NCI-H748 (cell line): Measurements from ENCODE around the gene KCND3.
A peak's percentile ranks its signal among the peaks of the same experiment; 100 is the strongest.

Source experiments
- DNase-seq: peaks from one replicate; lab custom pipeline; 2025; ENCODE audit not compliant: unreplicated experiment; lab: John Stamatoyannopoulos, UW

KCND3 gene

DNA sequence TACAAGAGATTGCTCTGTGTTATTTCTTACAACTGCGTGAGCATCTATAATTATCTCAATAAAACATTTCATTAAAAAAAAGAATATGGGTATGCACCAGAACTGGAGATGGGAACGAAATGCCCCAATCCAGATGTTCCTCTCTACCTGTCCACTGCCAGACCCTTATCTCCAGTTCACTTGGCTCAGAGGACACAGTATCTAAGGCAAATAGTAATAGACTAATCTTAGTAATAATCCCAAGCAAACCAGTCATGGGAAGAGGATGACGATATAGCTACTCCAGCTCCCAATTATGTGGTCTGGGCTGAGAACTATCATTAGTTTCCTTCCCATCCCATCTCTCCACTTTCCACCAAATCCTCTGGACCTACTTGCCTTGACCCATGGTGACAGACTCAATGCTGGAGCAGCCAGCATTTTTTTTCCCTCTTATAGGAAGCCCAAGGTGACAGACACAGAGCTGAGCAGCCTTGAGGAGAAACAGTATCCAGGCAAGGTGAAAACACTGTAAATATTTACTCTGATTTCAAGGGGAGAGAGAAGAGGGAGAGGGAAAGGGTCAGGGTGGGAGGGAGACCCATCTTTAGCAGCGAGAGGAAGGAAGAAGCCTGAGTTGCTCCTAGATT, 205.1 kb downstream of the KCND3 start:
- DNase-seq: no peak

DNA sequence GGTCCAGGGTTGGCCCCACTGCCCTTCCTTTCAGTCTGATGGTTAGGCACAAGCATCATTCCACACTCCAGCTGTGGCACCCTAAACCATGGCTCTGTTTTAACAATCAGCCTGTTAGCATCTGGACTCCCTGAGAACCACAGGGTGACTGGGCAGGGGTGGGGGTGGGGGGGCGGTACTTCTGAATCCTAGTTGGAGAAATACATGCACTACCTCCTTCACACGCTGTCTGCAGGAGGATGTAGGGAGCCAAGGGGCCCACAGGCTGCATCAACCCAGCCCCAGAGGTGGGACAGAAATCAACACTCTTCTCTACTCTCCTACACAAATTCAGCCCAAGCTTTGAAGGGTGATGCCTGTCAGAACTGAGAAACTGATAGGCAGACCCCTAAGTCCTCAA, 209.9 kb downstream of the KCND3 start:
- no peak for DNase-seq

DNA sequence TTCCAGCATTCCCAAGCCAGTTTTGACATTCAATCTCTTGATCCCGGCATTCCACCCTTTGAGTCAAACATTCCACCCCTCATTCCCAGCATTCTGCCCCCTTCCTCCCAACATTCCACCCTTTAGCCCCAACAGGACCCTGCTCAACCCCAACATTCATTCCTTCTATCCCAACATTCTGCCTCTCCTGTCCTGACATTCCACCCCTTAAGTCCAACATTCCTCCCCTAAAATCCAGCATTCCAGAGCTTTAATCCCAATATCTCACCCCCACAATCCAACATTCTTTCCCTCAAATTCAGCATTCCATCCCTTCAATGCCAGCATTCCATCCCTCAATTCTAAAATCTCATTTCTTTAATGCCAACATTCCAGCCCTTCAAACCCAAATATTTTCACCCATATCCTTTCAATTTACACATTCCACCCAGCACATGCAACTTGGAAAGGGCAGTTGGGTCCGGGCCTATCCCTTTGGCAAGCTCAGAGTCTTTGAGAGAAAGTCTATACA, 210.9 kb downstream of the KCND3 start:
- no peak for DNase-seq

DNA sequence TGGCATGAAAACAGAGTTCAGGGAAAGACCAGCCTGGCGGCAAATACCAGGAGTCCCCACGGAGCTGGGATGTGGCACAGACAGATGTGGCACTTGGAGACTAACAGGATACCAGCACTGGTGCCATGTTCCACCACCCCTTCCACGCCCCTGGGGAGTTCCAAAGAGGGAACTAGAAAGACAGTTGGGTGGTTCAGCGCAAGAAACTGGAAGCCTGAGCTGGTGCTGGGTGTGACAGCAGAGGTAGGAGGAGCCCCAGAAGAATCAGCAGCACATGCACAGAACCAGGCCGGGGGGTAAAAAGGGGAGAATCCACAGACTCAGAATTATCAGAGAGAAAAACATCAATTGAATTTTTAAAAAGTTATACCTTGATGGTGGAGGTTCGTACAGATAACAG, 211.4 kb downstream of the KCND3 start:
- DNase-seq: no peak

DNA sequence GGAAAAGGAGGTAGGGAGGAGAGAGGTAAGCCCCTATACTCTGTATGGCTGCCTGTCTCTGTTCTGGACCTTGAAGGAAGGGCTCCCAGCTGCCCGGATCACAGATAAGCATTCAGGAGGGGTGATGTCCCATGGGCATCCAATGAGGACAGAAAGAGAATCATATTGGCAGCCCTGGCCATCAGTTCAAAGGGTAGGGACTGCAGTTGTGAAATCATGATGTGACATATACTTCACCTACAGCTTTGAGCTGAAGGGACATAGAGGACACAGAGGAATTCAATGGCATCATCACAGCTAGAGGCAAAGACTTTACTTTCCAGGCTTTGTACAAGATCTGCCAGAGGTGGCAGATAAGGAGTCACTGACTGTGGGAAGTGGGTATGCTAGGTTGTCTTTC, 212.2 kb downstream of the KCND3 start:
- no peak for DNase-seq

DNA sequence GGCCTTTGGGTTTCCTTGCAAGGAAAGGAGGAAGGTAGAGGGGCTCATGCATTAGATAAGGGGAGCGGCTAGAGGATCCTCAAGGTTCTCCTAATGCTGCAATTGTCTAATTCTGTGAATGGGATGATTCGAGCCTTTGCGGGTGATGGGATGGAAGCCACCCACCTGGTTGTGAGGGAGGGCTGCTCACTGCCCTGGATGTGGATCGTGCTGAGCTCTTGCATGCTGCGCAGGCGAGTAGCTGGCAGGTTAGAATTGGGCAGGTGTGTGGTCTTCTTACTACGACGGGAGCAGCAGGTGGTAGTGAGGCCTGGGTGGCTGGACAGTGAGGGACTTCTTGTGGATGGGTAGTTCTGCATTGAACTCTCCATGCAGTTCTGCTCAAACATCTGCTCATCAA, 212.6 kb downstream of the KCND3 start:
- DNase-seq: no peak

DNA sequence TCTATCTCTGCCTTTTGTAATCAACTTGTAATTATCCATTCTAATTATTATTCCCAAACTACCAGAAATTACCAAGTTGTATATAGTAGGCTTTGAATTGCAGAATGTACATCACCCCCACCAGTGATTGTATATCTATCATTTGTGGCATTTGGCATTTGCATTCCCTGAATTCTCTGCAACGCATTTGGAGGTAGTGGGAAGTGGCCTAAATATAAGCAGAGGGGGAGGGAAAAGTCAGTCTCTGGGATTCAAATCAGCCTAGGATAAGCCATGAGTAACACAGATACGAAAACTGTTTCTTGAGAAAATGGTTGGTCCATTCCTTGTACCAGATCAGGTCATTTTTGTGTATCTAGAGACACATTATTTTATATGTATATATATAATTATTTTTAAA, 213.1 kb downstream of the KCND3 start:
- no peak for DNase-seq

DNA sequence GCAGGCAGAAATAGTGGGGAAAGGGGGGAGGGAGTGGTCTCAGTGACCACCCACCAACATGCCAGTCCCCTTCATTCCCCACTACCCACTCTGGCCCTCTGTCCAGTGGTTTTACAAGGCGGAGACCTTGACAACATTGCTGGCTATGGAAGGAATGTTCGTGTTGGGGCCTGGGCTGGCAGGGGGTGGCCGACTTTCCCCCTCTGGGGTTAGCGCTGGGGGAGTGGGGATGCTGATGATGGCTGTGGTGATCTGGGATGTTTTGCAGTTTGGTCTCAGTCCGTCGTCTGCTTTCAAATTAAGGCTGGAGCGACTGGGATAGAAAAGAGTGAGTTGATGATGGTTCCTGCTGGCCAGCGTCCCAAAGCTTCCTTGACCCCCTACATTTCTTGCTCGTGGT, 213.5 kb downstream of the KCND3 start:
- DNase-seq: no peak

DNA sequence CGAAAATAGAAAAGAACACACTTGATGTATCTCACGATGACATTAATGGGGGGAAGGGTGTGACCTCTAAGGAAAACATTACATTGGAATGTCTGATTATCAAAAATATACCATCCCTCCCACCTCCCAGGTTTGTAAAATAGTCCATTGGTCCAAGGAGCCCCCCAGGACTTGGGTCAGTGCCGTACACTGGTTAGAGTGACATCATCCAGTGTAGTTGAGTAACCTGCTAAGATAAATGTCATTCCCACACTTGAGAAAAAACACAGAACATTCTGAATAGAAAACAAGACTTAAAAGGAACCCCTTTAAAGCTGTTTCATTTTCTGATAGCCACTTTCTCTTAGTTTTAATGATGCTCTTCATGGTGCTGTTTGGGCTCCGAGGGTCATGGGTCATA, 218.6 kb downstream of the KCND3 start:
- DNase-seq: no peak

DNA sequence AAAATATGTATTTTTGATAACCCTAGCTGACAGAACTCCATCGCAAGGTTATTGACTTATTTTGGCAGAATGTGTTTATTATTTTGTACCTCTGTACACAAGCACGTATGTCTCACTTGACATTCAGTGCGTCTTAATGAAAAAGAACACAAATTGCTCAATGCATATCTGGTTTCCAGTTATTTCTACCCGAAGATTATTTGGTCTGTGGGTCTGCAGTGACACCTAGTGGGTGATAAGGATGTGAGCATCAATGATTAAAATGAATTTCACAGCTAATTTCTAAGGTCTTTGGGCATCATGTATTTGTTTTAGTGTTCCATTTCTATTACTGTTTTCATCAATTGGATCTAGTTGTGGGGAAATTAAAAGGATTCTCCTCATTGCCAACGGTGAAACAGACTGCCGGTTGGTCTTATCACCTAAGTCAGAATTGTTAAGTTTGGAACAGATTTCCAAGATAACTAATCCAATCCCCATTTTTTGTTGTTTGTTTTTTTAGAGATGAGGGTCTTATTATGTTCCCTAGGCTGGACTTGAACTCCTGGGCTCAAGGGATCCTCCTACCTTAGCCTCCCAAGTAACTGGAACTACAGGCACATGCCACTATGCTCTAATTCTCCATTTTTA, 219.8 kb downstream of the KCND3 start:
- DNase-seq: peak; percentile 70

DNA sequence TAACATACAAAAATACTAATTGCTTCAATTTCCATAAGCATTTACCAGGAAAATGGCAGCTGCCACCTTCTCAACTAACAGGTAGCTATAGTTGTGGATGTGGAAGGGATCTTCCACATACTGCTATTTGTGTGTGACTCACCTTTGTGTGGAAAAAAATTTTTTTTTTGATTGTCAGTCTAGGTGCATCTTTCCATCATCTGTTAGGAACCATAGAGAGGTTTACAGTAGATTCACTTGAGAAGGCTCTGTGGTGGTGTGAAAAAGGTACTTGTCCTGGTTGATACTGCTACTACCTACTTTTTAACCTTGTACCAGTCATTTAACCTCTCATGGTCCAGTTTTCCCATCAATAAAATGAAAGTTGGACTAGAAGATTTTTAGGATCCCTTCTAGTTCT, 220.8 kb downstream of the KCND3 start:
- DNase-seq: no peak

DNA sequence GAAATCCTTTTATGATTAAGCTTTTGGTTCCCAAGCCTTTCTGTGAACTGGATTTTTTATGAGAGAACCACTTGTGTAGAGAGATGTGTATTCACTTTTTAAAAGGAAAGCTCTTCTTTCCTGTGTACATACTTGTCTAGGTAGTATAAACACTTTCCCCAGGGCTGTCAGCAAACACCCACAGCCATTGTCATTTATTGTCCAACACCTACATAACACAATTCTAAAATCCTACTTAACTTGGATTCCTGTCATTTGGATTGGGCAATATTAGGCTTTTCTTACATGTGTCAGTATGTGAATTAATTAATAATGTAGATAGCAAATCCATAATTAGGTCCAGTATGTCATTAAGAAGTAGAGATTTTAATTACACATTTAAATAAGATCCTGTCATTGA, 221.4 kb downstream of the KCND3 start:
- no peak for DNase-seq

DNA sequence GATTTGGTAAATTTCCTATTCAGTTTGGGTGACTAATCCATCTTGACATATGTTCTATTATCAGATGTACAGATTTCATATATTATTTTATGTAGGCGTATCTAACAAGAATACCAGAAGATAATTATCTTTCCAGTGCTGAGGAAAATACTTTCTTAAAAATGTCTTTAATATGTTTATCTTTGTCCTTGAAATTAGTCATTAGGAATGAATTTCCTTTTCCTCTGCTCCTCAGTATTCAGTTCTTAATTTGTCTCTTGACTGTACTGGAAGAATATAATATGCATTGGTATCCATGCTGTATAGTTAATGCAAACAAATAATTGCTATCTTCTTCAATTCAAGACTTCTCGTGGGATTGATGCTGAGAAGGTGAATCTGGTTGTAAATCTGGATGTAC, 227.1 kb downstream of the KCND3 start:
- DNase-seq: no peak

DNA sequence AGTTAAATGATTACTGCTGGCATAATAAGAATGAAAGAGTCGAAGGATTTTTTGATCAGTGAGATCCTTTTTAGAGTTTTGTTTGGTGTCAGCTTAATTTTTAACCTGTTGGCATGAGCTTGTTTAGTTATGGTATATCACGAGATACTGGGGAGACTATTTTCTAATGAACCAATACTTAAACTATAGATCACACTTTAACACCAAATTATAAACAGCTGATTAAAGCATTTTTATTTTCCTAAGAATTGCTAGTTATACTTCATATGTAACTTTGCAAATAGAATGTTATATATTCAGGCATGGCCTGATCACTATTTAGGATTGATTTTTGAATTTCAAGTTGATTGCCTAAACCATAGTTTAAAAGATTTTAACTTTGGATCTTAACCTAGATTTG, 227.8 kb downstream of the KCND3 start:
- no peak for DNase-seq

DNA sequence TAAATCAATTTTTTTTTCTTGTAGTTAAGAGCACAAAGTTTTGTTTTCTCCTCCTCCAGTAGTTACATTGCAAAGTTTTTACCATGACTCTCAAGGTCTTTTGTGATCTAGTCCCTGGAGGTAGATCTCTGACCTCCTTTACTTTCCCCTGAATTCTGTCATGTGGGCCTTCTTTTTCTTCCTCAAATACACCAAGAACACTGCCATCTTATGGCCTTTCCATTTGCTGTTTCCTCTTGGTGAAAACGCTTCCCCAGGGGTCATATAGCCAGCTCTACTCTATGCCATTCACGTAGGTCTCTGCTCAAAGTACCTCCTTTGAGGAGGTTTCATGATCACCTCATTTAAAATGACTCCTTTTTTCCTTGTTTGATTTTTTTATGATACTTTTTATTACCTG, 231.1 kb downstream of the KCND3 start:
- DNase-seq: no peak

DNA sequence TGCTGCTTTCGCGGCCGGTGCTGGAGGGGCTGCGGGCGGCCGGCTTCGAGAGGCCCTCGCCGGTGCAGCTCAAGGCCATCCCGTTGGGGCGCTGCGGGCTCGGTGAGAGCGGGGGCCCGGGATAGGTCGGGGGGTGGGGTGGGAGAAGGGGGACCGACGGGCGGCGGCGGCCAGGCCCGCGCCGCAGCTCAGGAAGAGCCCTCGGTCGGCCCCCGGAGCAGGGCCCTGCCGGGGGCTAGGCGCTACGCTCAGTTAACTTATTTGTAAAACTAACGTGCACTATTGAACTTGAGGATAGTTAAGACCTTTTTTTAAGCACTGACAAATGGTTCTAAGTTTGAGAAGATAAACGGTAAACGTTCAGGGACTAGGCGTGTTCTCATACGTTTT, 233.3 kb downstream of the KCND3 start:
- no peak for DNase-seq

DNA sequence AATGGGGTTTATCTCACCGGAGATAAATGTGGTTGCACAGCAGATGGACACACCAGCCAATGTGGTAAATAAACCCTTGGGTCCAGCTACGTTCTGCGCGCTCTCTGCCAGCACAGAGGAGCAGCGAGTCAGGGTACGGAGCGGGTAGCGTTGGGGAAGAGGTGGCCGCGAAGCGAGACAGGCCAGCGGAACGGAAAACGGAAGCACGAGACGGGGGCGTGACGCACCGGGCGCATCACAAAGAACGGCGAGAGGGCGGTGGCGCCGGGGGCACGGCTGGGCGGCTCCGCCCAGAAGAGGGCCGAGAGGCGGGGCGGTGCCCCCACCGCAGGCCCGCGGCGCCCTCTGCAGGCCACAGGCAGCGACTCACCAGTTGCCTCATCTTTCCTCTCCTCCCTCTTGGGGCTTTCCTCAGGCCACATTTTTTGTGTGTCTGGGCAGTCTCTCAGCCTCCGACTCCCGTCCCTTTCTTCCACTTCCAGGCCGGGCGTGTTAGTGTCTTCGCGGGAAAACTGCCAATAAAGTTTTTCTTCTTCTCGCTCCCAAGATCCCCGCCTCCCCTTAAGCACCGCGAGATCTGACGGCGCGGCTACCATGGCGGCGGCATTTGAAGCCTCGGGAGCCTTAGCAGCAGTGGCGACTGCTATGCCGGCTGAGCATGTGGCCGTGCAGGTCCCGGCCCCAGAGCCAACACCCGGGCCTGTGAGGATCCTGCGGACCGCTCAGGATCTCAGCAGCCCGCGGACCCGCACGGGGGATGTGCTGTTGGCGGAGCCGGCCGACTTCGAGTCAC, 233.9 kb downstream of the KCND3 start, which contains the start of gene DDX20:
DDX20 (plus strand) TSS at position 571 of the 793 bp plus-strand sequence; CDS start at position 595, 24 bp downstream.
- DNase-seq: peak; percentile 95

DNA sequence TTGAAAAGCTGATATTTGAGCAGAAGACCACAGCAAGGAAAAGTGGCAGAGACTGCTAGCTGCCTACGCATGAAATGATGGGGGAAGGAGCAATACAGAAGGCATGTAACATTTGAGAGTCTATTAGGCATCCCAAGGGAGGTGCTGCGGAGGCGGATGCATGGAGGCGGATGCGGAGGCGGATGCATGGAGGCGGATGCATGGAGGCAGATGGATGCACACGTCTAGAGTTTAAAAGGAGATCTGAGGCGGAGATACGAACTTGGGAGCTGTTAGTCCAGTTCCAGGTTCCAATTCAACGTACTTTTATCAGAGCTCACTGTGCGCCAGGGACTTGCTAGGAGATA, 234.5 kb downstream of the KCND3 start:
- peak; percentile 76 for DNase-seq

DNA sequence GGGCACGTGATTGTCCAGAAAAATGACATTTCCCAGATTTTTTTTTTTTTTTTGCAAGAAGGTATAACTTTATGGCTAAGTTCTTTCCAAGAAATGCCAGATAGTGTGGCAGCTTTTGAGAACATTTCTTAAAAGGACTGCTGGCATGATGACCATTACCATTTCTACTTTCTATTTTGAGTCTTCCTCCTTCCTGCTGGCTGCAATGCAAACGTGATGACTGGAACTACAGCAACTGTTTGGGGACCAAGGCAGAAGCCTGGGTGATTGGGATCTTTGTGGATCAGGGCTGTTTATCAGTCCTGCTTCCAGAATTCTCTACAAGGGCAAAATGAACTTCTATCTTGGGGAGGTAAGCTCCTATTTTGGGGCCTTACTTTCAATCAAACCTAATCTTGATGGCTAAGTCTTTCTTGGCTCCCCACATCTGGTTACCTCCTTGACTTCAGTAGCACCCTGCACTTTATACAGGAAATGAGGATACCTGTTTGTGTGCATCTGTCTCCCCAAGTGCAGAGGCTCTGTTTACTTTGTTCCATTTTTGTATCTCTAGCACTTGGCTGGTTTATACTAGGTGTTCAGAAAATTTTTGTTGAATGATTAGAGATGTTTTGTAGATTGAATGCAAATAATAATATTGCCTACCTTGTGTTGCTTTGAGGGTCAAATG, 237.4 kb downstream of the KCND3 start:
- DNase-seq: no peak

DNA sequence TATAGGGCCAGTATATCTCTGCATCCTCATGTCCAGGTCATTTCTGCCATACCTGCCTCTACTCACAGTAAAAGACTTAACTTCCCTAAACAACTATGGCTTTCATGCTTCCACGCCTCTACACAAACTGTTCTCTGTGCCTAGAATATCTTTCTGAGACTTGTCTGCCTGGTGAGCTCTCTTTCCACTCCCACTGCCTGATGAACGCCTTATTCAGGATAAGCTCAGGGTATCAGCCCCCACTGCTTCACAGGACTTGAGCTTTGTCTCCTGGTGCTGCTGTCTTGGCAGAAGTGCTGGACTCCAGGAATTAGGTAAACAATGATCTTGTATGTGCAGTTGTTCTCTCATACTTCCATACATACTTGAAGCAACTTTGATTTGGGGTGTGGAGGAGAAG, 238.6 kb downstream of the KCND3 start:
- DNase-seq: no peak

DNA sequence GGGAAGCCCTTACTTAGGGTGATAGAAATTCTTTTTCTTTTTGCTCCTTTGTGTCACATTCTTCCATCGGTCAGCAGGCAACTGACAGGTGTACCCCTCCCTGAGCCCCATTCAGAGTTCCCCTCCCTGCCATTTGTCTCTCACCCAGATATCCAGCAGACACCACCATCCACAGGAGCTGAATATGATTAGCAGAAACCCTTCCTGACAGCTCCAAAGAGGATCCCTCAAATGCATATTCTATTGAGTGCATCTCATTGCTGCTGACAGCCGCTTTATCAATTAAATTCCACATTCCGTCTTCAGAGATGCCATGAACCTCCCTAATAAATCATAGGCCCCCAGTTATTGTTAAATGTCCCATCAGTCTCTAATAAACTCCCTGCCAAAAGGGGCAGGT, 239.8 kb downstream of the KCND3 start:
- no peak for DNase-seq

DNA sequence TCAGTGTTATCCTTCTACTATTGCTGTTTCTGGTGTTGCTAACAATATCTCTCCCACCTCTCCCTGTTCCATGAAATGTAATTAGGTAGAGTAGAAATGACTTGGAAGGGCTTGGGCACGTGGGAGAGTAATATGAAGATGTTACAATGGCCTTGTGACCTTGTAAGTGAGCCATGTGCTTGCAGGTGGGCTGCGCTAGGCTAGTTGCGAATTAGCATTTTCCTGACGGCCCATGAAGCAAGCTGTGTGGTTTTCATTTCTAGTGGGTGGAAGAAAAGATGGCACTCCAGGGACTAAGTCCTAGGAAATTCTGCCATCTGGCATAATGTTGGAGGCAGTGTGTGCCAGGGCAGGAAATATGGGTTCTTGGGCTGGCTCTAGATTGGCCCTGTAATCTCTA, 241.5 kb downstream of the KCND3 start:
- no peak for DNase-seq
